Left renal cortex interstitium (tissue), 4 donors: Measurements from ENCODE around the gene ALKBH7. TPM values are rescaled to one million over a fixed set of nuclear protein-coding genes. Genes with fewer than 3 reads are reported as not detected.

Source experiments
- DNase-seq, 4 donors: peaks; one replicate each; pipeline ENCODE4 v3.0.0-alpha.2; 2013; ENCODE audit warnings: low read depth in 4 of 4, low spot score in 2 of 4, missing footprints in 1 of 4
- polyA plus RNA-seq, 4 donors: library from polyadenylated mRNA; unstranded; fragments of 120-200 nt; gene quantifications; one replicate each; pipeline ENCODE4 v1.2.1, GENCODE V29; 2013; ENCODE audit not compliant: insufficient read length in 4 of 4

Gene ALKBH7
- polyA plus RNA-seq, 4 donors: 40.4 to 108 (median 76.4) TPM

DNA sequence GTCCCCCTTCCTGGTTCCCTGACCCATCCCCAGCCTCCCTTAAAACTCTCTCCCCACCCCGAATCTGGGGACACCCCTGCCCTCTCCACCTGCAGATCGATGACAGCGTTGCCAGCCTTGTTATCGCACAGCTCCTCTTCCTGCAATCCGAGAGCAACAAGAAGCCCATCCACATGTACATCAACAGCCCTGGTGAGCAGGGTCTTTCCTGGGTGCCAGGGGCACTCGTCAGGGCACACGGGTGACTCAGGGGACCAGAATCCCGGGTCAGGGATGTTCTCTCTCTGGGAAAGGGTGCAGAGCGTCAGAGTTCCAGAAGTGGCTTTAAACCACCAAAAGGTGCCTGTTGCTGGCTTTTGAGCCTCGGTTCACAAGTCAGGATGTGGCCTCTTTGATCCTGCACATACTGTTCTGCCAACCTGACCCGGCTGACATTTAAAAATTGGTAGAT, 10.2 kb upstream of the ALKBH7 start:
- DNase-seq: no peak

DNA sequence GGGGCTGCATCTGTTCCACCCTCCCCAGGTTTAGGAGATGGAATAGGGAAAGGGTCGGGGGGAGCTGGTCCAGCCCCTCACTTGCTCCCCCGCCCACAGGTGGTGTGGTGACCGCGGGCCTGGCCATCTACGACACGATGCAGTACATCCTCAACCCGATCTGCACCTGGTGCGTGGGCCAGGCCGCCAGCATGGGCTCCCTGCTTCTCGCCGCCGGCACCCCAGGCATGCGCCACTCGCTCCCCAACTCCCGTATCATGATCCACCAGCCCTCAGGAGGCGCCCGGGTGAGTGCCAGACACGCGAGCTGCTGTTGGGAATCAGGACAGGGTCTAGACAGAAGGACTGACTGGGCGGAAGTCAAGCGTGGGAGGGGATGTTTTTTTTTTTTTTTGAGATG, 8.2 kb upstream of the ALKBH7 start:
- no peak for DNase-seq

DNA sequence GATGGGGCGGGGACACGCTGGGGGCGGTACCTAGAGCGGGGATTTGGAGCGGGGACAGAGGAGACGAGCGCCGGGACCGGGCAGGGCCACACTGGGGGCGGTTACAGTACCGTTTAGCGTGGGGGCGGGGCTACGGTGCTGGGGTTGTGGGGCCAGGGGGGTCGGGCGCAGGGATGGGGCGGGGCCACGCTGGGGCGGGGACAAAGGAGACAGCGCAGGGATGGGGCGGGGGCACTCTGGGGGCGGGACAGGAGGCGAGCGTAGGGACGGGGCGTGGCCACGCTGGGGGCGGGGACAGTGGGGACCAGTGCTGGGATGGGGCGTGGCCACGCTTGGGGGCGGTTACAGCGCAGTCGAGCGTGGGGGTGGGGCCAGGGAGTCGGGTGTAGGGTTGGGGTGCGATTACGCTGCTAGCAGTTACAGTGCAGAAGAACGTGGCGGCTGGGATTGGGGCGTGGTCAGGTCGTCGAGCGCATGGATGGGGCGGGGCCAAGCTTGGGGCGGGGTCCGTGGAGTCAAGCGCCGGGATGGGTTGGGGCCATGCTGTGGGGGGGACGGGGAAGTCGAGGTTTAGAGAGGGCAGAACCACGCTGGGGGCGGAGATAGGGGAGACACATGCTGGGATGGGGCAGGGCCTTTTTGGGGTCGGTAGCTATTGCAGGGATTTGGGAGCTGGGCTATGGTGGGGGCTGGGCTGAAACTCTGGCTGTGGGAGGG, 660 bp downstream of the ALKBH7 start:
- DNase-seq: peak; percentile 74 to 95 (median 91)

- DNase-seq: no peak
These were observed 1.2 kb downstream of the ALKBH7 start for GRCh38 chr19:6373813-6374108.

DNA sequence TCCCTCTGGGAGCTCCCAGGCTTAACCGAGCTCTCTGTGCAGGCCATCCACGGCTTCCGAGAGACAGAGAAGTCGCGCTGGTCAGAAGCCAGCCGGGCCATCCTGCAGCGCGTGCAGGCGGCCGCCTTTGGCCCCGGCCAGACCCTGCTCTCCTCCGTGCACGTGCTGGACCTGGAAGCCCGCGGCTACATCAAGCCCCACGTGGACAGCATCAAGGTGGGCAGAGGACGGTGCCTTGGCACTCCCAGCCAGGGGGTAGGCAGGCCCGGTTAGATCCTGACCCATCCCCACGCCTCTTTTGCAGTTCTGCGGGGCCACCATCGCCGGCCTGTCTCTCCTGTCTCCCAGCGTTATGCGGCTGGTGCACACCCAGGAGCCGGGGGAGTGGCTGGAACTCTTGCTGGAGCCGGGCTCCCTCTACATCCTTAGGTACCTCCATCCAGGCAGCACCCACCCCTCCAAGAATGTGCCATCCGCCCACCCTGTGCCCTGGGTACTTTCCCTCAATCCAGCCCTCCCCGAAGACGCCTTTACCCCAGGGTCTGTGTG, 1.6 kb downstream of the ALKBH7 start:
- no peak for DNase-seq

DNA sequence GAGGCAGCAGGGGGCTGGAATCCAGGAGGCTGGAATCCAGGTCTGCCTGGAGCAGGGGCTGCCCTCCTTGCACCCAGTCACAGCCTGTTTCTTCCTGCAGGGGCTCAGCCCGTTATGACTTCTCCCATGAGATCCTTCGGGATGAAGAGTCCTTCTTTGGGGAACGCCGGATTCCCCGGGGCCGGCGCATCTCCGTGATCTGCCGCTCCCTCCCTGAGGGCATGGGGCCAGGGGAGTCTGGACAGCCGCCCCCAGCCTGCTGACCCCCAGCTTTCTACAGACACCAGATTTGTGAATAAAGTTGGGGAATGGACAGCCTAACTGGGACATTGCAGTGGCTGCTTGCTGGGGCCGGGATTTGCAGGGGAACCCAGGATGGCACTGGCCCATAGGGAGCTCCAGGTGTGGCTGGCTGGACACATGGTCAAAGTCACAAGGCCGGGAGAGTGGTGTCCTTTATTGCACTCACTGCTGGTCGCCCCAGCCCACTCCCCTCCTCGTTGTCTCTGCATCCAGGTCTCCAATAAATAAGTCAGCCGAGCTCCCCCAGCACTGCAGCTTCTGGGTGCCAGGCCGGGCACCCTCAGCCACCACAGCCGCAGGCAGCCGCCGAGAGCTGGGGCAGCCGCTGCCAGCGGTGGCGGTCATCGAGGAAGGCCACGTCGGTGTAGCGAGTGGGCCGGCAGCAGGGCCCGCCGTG, 2.3 kb downstream of the ALKBH7 start:
- DNase-seq: no peak

DNA sequence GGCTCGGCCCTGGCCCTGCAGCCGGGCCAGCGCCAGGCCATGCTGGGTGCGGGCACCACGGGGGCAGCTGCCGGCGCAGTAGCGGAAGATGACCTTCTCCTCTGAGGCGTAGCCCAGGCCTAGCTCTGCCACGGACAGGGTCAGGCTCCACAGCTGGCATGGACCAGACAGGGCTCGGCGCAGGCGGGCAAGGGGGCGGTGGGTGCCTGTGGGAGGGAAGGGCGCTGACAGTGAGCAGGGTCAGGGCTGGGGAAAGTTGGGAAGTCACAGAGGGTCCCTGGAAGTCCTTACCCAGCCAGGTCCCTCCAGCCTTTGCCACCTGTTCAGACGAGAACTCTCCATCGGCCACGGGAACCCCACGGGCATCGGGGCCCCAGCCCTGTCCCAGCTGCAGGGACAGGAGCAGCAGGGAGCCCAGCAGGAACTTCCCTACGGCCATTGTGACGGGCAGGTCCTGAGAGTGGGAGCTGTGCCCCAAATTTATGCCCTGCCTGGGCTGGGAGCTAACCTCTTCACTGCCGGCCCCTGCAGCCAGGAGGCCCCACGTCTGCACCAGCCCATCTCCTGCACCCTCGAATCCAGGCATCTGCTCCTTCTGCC, 2.9 kb downstream of the ALKBH7 start, which contains the start of gene PSPN:
TSS of gene PSPN (minus strand) at position 523 of the 600 bp plus-strand sequence. CDS start at position 439, 84 bp downstream.
- DNase-seq: no peak

DNA sequence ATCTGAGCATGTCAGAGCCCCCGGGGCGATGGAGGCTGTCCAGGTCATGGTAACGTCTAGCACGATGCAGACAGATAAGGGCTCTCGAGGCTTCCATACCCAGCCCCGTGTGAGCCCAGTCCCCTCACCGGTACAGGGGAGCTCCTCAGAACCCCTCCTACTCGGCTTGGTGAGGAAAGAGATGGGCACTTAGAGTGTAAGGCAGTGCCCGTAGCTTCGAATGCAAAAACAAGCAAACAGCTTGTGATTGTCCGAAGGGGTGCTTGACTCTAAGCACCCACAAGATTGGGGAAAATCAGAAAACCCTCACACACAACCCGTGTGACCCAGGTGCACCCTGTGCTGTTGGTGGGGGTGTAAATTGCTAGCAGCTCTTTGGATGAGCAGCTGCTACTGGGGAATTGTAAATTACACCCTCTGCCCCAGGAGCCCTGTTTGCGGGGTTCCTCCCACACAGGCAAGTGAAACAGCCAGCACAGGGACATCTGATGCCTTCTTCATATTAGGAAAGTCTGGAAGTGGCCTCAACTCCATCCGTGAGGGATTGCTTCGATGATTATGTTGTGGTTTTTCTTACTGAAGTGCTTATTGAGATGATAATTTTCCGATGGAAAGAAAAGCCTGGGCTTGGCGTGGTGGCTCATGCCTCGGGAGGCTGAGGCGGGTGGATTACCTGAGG, 4.1 kb downstream of the ALKBH7 start:
- DNase-seq: no peak

- no peak for DNase-seq
These were observed 5.4 kb downstream of the ALKBH7 start for GRCh38 chr19:6378041-6378440.

DNA sequence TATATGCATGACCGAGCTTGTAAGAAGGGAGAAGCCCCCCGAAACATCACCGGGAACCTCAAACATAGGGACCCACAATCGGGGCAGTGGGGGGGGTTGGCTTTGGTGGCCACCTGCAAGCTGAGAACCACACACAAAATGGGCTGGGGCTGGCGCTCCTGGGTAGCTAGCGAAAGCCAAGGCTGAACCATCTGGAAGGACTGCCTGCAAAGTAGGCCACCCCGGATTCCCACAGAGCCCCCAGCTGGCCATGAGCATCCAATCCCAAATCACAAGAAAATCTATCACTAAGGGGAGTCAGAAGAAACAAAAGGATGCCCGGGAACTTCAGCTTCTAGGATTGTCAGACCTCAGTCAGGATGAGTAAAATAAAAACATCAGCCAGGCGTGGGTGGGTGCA, 5.9 kb downstream of the ALKBH7 start:
- no peak for DNase-seq

DNA sequence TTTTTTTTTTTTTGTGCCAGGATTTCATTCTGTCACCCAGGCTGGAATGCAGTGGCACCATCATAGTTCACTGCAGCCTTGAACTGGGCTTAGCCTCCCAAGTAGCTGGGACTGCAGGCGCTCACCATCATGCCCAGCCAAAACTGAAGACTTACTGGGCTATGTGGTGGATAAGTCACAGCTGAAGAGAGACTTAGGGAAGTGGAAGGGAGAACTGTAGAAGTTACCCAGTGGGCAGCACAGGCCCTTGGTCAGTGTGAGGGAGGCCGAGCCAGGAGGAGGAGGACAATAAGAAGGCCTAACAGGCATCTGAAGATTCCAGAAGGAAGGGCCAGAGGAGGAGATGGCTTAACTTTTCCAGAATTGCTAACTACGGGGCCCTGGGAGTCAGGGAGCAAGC, 7.2 kb downstream of the ALKBH7 start:
- DNase-seq: no peak

DNA sequence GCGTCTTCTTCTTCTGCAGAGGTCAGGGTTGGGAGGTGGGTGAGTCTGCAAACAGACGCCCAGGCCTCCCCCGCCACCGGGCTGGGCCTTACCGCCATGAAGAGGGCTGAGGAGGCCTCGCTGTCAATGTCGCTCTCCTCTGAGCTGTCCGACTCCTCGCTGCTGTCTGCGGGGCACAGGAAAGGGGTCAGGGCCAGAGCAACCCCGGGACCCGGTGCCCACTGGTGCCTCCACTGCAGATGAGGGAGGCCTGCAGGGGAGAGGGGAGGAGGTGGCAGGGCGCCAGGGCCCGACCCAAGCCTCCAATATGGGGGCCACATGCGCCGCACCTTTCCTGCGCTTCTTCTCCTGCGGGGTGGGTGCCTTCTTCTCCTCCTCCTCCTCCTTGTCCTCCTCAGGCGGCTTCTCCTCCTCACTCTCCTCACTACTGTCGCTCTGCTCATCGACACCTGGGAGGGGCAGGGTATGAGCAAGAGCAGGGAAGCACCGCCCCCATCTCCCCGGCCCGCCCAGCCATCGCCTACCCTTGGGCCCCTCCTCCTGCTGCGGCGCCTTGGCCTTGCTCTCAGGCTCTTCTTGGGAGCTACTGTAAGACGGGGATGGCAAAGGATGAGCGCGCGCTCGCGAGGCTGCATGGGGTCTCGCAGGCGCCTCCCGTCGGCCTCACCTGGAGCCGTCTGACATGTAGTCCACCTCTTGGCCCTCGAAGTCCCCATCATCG, 8.6 kb downstream of the ALKBH7 start:
- DNase-seq: no peak

DNA sequence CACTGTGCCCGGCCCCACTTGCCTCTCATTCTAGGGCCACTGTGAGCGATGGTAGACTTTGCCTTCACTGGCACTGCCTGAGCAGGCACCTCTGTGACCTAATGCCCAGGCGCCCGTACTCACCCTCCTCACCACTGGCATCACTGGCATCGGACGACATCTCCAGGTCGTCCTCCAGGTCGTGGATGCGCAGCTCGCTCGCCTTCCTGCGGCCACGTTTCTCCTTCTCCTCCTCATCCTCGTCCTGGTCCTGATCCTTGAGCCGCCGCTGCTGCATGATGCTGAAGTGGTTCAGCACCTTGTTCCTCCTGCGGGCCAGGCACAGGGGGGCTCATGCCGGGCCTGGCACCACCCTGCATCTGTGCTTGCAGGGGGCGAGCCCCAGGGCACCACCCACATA, 10.6 kb downstream of the ALKBH7 start:
- DNase-seq: no peak

GRCh38 chr19:6384381-6384780, 11.8 kb downstream of the ALKBH7 start:
- no peak for DNase-seq

DNA sequence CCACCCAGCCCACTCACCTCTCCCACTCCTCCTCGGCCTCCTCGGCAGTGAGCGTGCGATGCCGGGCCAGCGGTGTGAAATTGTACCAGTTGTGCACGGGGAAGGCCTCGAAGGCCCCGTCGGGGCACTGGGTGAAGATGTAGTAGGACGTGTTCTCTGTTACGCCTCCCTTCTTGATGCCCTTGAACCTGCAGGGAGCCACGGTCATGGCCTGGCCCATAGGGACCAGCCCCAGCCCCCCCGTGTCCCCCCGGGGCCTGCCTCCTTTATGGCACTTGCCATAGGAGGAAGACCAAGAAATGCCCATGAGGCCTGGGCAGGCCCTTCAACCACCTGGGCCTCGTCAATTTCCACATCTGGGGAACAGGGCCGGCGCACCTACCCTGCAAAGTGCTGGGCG, 14.8 kb downstream of the ALKBH7 start:
- no peak for DNase-seq

DNA sequence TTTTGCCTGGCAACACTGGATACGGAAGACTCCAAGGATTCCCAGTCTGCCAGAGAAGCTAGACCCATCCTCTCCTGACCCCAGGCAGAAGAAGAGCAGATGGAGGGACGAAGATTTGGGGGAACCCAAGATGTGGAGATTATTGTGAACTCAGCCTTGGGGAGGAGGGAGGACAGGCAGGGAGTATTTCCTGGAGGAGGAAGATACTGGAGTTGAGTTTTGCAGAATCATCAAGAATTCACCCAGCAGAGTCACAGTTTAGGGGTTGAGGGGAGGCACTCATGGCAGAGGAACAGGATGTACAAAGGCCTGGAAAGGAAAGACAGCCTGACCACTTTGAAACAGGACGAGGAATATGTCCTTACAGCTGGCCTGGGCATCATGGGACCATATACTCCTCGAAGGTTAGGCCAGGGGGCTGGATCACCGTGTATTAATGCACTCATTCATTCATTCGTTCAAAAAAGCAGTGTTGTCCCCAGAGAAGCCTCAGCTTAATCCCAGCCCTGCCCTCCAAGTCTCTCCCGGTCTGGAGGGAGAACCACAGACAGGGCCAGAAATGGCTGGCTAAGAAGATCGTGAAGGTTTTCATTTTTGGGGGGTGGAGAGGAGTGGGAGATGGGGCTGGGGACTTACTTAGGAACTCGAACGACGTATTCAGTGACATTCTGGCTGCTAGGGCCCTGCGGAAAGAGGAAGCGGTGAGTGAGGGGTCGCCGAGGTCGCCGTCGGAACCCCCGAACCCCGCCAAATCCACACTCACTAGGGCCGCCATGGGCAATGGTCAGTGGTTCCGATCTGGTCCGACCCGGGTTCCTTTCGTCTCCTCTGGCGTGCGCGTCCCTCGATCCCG, 19.9 kb downstream of the ALKBH7 start:
- no peak for DNase-seq

- DNase-seq: peak; percentile 96 to 99 (median 98)
These were observed 20.7 kb downstream of the ALKBH7 start, which contains the start of gene GTF2F1 for GRCh38 chr19:6393074-6393982. Gene GTF2F1, minus strand, starts transcription at chr19:6393164. Its CDS starts 169 bp downstream, at chr19:6392995.

DNA sequence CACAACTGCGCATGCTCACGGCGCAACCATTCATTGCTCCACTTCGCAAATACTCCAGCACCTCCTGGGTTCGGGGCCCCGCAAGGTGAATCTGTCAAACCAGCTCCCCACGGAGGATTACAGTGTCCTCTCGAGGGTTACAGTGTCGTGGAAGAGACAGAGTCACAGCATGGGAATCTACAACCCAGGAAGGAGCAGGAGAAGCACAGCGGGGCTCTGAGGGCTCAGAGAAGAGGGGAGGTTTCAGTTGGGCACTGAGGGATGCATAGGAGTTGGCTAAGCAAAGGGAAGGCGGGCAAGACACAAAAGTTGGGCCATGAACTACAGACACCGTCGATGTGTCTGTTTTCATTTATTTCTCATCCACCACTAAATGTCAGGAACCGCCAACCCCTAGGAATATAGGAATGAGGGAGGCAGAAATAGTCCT, 21.4 kb downstream of the ALKBH7 start:
- no peak for DNase-seq
